ENCODE data around the gene SH3PXD2B. TPM values are rescaled to one million over a fixed set of nuclear protein-coding genes. Genes with fewer than 3 reads are reported as not detected.
"Not testable (repeated sequence)": the region's sequence is repeated elsewhere in the genome, so short reads cannot be mapped to it uniquely, and the experiment has no call there.

SH3PXD2B gene
- total RNA-seq, 1 experiment from 2014 or later: 47.7 TPM

- Histone ChIP-seq H3K4me3 (ENCODE audit: insufficient read depth, low read depth, low read length) (no peak overlapping the region), H3K36me3 (replicated peaks; ENCODE audit: control insufficient read depth, insufficient read depth, low read length) (no peaks in the 10 kb centered on the region), H3K27me3 (ENCODE audit: control insufficient read depth, insufficient read depth, low read length) (no peaks in the 10 kb centered on the region)
- no peak for DNase-seq
Observed at GRCh38 chr5:172313915-172314314, 140.4 kb downstream of the SH3PXD2B start.

GRCh38 chr5:172312286-172312685 lies 142.0 kb downstream of the SH3PXD2B start:
- DNase-seq: no peak
- no peaks in the 10 kb centered on the region for H3K27me3 ChIP-seq (ENCODE audit: control insufficient read depth, insufficient read depth, low read length)
- no peaks in the 10 kb centered on the region for H3K36me3 ChIP-seq (replicated peaks; ENCODE audit: control insufficient read depth, insufficient read depth, low read length)
- H3K4me3 ChIP-seq (ENCODE audit: insufficient read depth, low read depth, low read length): no peak overlapping the region

GRCh38 chr5:172311605-172312004 lies 142.7 kb downstream of the SH3PXD2B start:
- H3K27me3 ChIP-seq (ENCODE audit: control insufficient read depth, insufficient read depth, low read length): no peaks in the 10 kb centered on the region
- H3K4me3 ChIP-seq (ENCODE audit: insufficient read depth, low read depth, low read length): no peak overlapping the region
- H3K36me3 ChIP-seq (replicated peaks; ENCODE audit: control insufficient read depth, insufficient read depth, low read length): no peaks in the 10 kb centered on the region
- no peak for DNase-seq

GRCh38 chr5:172311026-172311425 lies 143.3 kb downstream of the SH3PXD2B start:
- DNase-seq: no peak
- Histone ChIP-seq H3K27me3 (ENCODE audit: control insufficient read depth, insufficient read depth, low read length) (no peaks in the 10 kb centered on the region), H3K4me3 (ENCODE audit: insufficient read depth, low read depth, low read length) (no peak overlapping the region), H3K36me3 (replicated peaks; ENCODE audit: control insufficient read depth, insufficient read depth, low read length) (no peaks in the 10 kb centered on the region)

- Histone ChIP-seq H3K36me3 (replicated peaks; ENCODE audit: control insufficient read depth, insufficient read depth, low read length) (no peaks in the 10 kb centered on the region), H3K27me3 (ENCODE audit: control insufficient read depth, insufficient read depth, low read length) (no peaks in the 10 kb centered on the region), H3K4me3 (ENCODE audit: insufficient read depth, low read depth, low read length) (no peak overlapping the region)
- no peak for DNase-seq
Observed at GRCh38 chr5:172305380-172305779, 148.9 kb downstream of the SH3PXD2B start.

- no peak for DNase-seq
- H3K27me3 ChIP-seq (ENCODE audit: control insufficient read depth, insufficient read depth, low read length): no peaks in the 10 kb centered on the region
- no peaks in the 10 kb centered on the region for H3K36me3 ChIP-seq (replicated peaks; ENCODE audit: control insufficient read depth, insufficient read depth, low read length)
- no peak overlapping the region for H3K4me3 ChIP-seq (ENCODE audit: insufficient read depth, low read depth, low read length)
Observed at GRCh38 chr5:172303572-172304335, 150.6 kb downstream of the SH3PXD2B start.

- H3K36me3 ChIP-seq (replicated peaks; ENCODE audit: control insufficient read depth, insufficient read depth, low read length): no peaks in the 10 kb centered on the region
- no peak for DNase-seq
- no peaks in the 10 kb centered on the region for H3K27me3 ChIP-seq (ENCODE audit: control insufficient read depth, insufficient read depth, low read length)
- H3K4me3 ChIP-seq (ENCODE audit: insufficient read depth, low read depth, low read length): no peak overlapping the region
Observed at GRCh38 chr5:172303162-172303561, 151.2 kb downstream of the SH3PXD2B start.

- Histone ChIP-seq H3K4me3 (ENCODE audit: insufficient read depth, low read depth, low read length) (no peak overlapping the region), H3K27me3 (ENCODE audit: control insufficient read depth, insufficient read depth, low read length) (no peaks in the 10 kb centered on the region), H3K36me3 (replicated peaks; ENCODE audit: control insufficient read depth, insufficient read depth, low read length) (no peaks in the 10 kb centered on the region)
- DNase-seq: no peak
Observed at GRCh38 chr5:172302047-172302710, 152.1 kb downstream of the SH3PXD2B start.

GRCh38 chr5:172299916-172300439 lies 154.3 kb downstream of the SH3PXD2B start:
- H3K4me3 ChIP-seq (ENCODE audit: insufficient read depth, low read depth, low read length): no peak overlapping the region
- DNase-seq: no peak
- H3K27me3 ChIP-seq (ENCODE audit: control insufficient read depth, insufficient read depth, low read length): no peaks in the 10 kb centered on the region
- H3K36me3 ChIP-seq (replicated peaks; ENCODE audit: control insufficient read depth, insufficient read depth, low read length): no peaks in the 10 kb centered on the region

GRCh38 chr5:172294831-172295230 lies 159.5 kb downstream of the SH3PXD2B start:
- H3K36me3 ChIP-seq (replicated peaks; ENCODE audit: control insufficient read depth, insufficient read depth, low read length): no peaks in the 10 kb centered on the region
- no peak for DNase-seq
- no peak overlapping the region for H3K4me3 ChIP-seq (ENCODE audit: insufficient read depth, low read depth, low read length)
- H3K27me3 ChIP-seq (ENCODE audit: control insufficient read depth, insufficient read depth, low read length): no peaks in the 10 kb centered on the region

GRCh38 chr5:172293745-172294342 lies 160.5 kb downstream of the SH3PXD2B start:
- no peak for DNase-seq
- H3K36me3 ChIP-seq (replicated peaks; ENCODE audit: control insufficient read depth, insufficient read depth, low read length): no peaks in the 10 kb centered on the region
- H3K4me3 ChIP-seq (ENCODE audit: insufficient read depth, low read depth, low read length): no peak overlapping the region
- H3K27me3 ChIP-seq (ENCODE audit: control insufficient read depth, insufficient read depth, low read length): no peaks in the 10 kb centered on the region

GRCh38 chr5:172293054-172293744 lies 161.1 kb downstream of the SH3PXD2B start:
- H3K36me3 ChIP-seq (replicated peaks; ENCODE audit: control insufficient read depth, insufficient read depth, low read length): no peaks in the 10 kb centered on the region
- no peaks in the 10 kb centered on the region for H3K27me3 ChIP-seq (ENCODE audit: control insufficient read depth, insufficient read depth, low read length)
- no peak overlapping the region for H3K4me3 ChIP-seq (ENCODE audit: insufficient read depth, low read depth, low read length)
- DNase-seq: peak; percentile 68

GRCh38 chr5:172291837-172292236 lies 162.5 kb downstream of the SH3PXD2B start:
- H3K27me3 ChIP-seq (ENCODE audit: control insufficient read depth, insufficient read depth, low read length); H3K4me3 ChIP-seq (ENCODE audit: insufficient read depth, low read depth, low read length): not testable (repeated sequence)

GRCh38 chr5:172288465-172288864 lies 165.9 kb downstream of the SH3PXD2B start:
- DNase-seq: no peak
- Histone ChIP-seq H3K4me3 (ENCODE audit: insufficient read depth, low read depth, low read length) (no peak overlapping the region), H3K27me3 (ENCODE audit: control insufficient read depth, insufficient read depth, low read length) (no peaks in the 10 kb centered on the region)

More at GRCh38 chr5:172291837-172292236, 162.5 kb downstream of the SH3PXD2B start:
- H3K36me3 ChIP-seq (replicated peaks; ENCODE audit: control insufficient read depth, insufficient read depth, low read length); DNase-seq: not testable (repeated sequence)

More at GRCh38 chr5:172288465-172288864, 165.9 kb downstream of the SH3PXD2B start:
- no peaks in the 10 kb centered on the region for H3K36me3 ChIP-seq (replicated peaks; ENCODE audit: control insufficient read depth, insufficient read depth, low read length)
